ENCODE measurements around the gene IQCN.

IQCN gene

GRCh38 chr19:18292810-18293641 lies 18.8 kb upstream of the IQCN start (continued):
- TF ChIP-seq ZNF585B (tag by site-specific recombination; IDR thresholded peaks at IDR 0.05), result no peak
- no peak for TF ChIP-seq GFI1B (tag by site-specific recombination; IDR thresholded peaks at IDR 0.05)
- peak; percentile 19; the same call in 1 of the 2 replicates for TF ChIP-seq ZNF580 (tag by site-specific recombination; IDR thresholded peaks at IDR 0.05)
- no peak for TF ChIP-seq ZBTB1 (tag by site-specific recombination; IDR thresholded peaks at IDR 0.05)
- TF ChIP-seq ZNF274 (IDR thresholded peaks at IDR 0.05; ENCODE audit: low read length), result no peak
- no peak for TF ChIP-seq ZNF274 (tag by site-specific recombination; IDR thresholded peaks at IDR 0.05; ENCODE audit: borderline replicate concordance)
- no peak for TF ChIP-seq HIC1 (tag by site-specific recombination; IDR thresholded peaks at IDR 0.05)
- no peak for TF ChIP-seq ZBTB44 (tag by site-specific recombination; IDR thresholded peaks at IDR 0.05)
- TF ChIP-seq ZNF169 (tag by site-specific recombination; IDR thresholded peaks at IDR 0.05), result no peak
- TF ChIP-seq KLF10 (tag by site-specific recombination; IDR thresholded peaks at IDR 0.05), result no peak
- TF ChIP-seq BCL11B (tag by site-specific recombination; IDR thresholded peaks at IDR 0.05; ENCODE audit: low read depth), result no peak
- no peak for TF ChIP-seq ZNF473 (tag by site-specific recombination; IDR thresholded peaks at IDR 0.05)
- TF ChIP-seq ZNF449 (tag by site-specific recombination; IDR thresholded peaks at IDR 0.05), result peak; percentile 40; the same call in 1 of the 2 replicates
- no peak for TF ChIP-seq ZNF629 (tag by site-specific recombination; IDR thresholded peaks at IDR 0.05)
- no peak for TF ChIP-seq ZNF777 (tag by site-specific recombination; IDR thresholded peaks at IDR 0.05; ENCODE audit: borderline replicate concordance)
- TF ChIP-seq ZNF133 (tag by site-specific recombination; IDR thresholded peaks at IDR 0.05), result no peak
- TF ChIP-seq MYNN (tag by site-specific recombination; IDR thresholded peaks at IDR 0.05; ENCODE audit: borderline replicate concordance), result no peak
- no peak for TF ChIP-seq ZSCAN16 (tag by site-specific recombination; IDR thresholded peaks at IDR 0.05)
- no peak for TF ChIP-seq BCL11A (tag by site-specific recombination; IDR thresholded peaks at IDR 0.05; ENCODE audit: low read depth)
- TF ChIP-seq ZNF184 (tag by site-specific recombination; IDR thresholded peaks at IDR 0.05), result no peak
- TF ChIP-seq ZNF266 (tag by site-specific recombination; IDR thresholded peaks at IDR 0.05; ENCODE audit: low read depth), result no peak
- no peak for TF ChIP-seq ZNF221 (tag by site-specific recombination; IDR thresholded peaks at IDR 0.05; ENCODE audit: borderline replicate concordance)
- TF ChIP-seq BCL6B (tag by site-specific recombination; IDR thresholded peaks at IDR 0.05), result no peak
- peak; percentile 73 for TF ChIP-seq SP3 (tag by site-specific recombination; IDR thresholded peaks at IDR 0.05)
- TF ChIP-seq SCRT1 (tag by site-specific recombination; IDR thresholded peaks at IDR 0.05; ENCODE audit: borderline replicate concordance), result no peak
- no peak for TF ChIP-seq ZNF830 (tag by site-specific recombination; IDR thresholded peaks at IDR 0.05; ENCODE audit: low read depth)
- TF ChIP-seq TRIM28 (IDR thresholded peaks at IDR 0.05; ENCODE audit: borderline replicate concordance, low read length), result no peak
- no peak for TF ChIP-seq ZNF223 (tag by site-specific recombination; IDR thresholded peaks at IDR 0.05)
- 0 out of 2 replicates have a peak, but pooled peaks have one; percentile 22 for TF ChIP-seq PRDM4 (tag by site-specific recombination; IDR thresholded peaks at IDR 0.05)
- no peak for TF ChIP-seq GLI2 (tag by site-specific recombination; IDR thresholded peaks at IDR 0.05; ENCODE audit: borderline replicate concordance, low read depth)
